WI38 (cell line): ENCODE results near the gene ZSWIM7.

Experiments
- H3K4me3 ChIP-seq: 2 replicates; pipeline ENCODE4 v1.5.1; 2011; ENCODE audit warnings: low read depth, mild to moderate bottlenecking, control low read depth, low read length
- CTCF ChIP-seq: IDR thresholded peaks from 2 replicates; pipeline ENCODE4 v1.5.1; 2012; ENCODE audit warnings: low read depth, mild to moderate bottlenecking, control low read depth, low read length

Gene ZSWIM7

GRCh38 chr17:15999141-15999973 lies at the start of gene ZSWIM7, which contains the start of gene TTC19:
Gene ZSWIM7 (minus strand): TSS chr17:15999704. CDS start chr17:15999594, 110 bp downstream.
Gene TTC19 (plus strand): TSS chr17:15999824. CDS start chr17:15999849, 25 bp downstream.
- TF ChIP-seq CTCF = no peak
- peak within 1 kb of the TSS; percentile 79 for H3K4me3 ChIP-seq

- H3K4me3 ChIP-seq = no peak overlapping the region
Observed at GRCh38 chr17:16048811-16049449, 49.4 kb upstream of the ZSWIM7 start.

GRCh38 chr17:16046966-16047365 lies 47.5 kb upstream of the ZSWIM7 start:
- no peak for TF ChIP-seq CTCF
- H3K4me3 ChIP-seq = no peak overlapping the region

More at GRCh38 chr17:16048811-16049449, 49.4 kb upstream of the ZSWIM7 start:
- no peak for TF ChIP-seq CTCF

GRCh38 chr17:16044487-16044886 lies 45.0 kb upstream of the ZSWIM7 start:
- no peak for TF ChIP-seq CTCF
- H3K4me3 ChIP-seq = no peak overlapping the region

- no peak for TF ChIP-seq CTCF
- no peak overlapping the region for H3K4me3 ChIP-seq
Observed at GRCh38 chr17:16040710-16041251, 41.3 kb upstream of the ZSWIM7 start.

GRCh38 chr17:16037636-16038035 lies 38.1 kb upstream of the ZSWIM7 start:
- no peak overlapping the region for H3K4me3 ChIP-seq
- no peak for TF ChIP-seq CTCF

- H3K4me3 ChIP-seq = no peak overlapping the region
- no peak for TF ChIP-seq CTCF
Observed at GRCh38 chr17:16036261-16036660, 36.8 kb upstream of the ZSWIM7 start.
